D721Med (cell line): ENCODE results near the gene FOCAD.

Experiments
- DNase-seq: peaks from one replicate; pipeline ENCODE4 v3.0.0; 2011; ENCODE audit warnings: low spot score; ENCODE audit not compliant: insufficient read length
- FAIRE-seq: peaks from 2 replicates; lab custom pipeline; 2011; peaks lifted over from hg19 to GRCh38; lab: Jason Lieb, UNC
- TF ChIP-seq, protein P1 (sequence below): IDR thresholded peaks from 2 replicates; pipeline ENCODE4 v1.5.1; 2012; ENCODE audit warnings: mild to moderate bottlenecking, control low read depth; ENCODE audit not compliant: insufficient read depth; ENCODE audit errors: missing control alignments

Gene FOCAD

DNA sequence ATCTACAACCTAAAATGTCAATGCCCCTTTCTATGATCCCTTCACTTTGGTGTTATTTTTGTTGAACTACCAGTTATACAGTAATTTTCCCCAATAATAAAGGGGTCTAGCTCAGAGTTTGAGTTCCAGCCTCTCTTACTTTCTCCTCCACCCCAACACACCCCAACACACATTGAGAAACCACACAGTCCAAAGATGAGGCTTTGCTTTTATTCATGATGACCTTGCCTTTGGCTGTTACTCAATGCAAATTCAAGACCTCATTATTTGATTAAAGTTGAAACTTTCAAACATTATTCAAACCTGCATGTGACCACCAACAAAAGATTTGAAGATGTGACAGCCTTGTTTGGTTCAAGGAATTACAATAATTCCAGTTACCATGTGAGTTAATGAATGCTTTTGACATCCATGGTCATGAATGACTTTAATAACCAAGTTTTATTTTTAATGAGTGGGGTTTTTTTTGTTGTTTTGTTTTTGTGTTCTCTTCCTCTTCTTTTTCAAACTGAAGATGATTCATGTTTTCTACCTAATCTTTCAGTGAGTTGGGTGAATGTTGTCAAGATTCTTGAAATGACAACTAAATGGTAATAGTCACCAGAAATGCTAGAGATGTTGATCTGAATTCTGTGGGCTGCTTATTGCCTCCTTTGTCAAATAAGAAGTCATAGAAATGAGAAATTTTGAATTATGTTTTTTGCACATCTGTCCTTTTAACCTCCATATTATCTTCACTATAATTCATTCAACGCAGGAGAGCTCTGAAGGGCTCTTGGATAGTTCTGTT lies 241.4 kb downstream of the FOCAD start:
- DNase-seq (no peak), FAIRE-seq (no peak)
- TF ChIP-seq, protein P1, sequence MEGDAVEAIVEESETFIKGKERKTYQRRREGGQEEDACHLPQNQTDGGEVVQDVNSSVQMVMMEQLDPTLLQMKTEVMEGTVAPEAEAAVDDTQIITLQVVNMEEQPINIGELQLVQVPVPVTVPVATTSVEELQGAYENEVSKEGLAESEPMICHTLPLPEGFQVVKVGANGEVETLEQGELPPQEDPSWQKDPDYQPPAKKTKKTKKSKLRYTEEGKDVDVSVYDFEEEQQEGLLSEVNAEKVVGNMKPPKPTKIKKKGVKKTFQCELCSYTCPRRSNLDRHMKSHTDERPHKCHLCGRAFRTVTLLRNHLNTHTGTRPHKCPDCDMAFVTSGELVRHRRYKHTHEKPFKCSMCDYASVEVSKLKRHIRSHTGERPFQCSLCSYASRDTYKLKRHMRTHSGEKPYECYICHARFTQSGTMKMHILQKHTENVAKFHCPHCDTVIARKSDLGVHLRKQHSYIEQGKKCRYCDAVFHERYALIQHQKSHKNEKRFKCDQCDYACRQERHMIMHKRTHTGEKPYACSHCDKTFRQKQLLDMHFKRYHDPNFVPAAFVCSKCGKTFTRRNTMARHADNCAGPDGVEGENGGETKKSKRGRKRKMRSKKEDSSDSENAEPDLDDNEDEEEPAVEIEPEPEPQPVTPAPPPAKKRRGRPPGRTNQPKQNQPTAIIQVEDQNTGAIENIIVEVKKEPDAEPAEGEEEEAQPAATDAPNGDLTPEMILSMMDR: no peak

DNA sequence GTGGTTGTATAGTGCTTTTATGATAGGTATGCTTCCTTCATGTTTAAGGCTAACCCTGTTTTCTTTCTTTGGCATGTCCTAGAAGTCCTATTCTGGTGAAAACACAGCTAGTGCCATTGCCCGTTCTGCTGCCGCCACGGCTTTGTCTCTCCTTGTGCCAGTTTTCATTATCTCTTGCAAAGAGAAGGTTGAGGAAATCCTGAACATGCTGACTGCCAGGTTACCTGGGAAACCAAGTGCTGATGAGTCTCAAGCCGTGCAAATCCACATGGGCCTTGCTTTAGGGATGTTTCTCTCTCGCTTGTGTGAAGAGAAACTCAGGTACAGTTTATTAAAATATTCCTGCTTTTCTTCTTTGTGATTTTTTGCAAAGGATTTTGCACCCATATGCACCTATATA lies 245.2 kb downstream of the FOCAD start:
- TF ChIP-seq, protein P1: no peak
- FAIRE-seq: no peak
- no peak for DNase-seq

DNA sequence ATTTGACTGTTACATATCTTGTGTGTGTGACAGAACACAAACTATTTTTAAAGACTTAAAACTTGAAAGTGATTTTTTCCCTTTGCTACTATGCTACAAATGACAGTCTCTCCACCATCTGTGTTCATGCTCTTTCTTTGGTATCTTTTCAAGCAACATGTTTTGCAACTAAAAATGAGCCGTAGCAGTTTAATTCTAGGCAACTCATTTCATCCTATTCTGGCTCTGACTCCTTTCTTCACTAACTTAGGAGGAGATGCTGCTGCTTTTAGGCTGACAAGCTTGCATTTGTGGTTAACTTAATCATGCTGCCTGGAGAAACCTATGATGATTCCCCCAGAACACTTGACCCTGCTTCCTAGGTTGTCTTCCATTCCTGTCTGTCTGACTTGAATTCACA lies 246.8 kb downstream of the FOCAD start:
- FAIRE-seq (no peak), DNase-seq (no peak)
- TF ChIP-seq, protein P1: no peak

DNA sequence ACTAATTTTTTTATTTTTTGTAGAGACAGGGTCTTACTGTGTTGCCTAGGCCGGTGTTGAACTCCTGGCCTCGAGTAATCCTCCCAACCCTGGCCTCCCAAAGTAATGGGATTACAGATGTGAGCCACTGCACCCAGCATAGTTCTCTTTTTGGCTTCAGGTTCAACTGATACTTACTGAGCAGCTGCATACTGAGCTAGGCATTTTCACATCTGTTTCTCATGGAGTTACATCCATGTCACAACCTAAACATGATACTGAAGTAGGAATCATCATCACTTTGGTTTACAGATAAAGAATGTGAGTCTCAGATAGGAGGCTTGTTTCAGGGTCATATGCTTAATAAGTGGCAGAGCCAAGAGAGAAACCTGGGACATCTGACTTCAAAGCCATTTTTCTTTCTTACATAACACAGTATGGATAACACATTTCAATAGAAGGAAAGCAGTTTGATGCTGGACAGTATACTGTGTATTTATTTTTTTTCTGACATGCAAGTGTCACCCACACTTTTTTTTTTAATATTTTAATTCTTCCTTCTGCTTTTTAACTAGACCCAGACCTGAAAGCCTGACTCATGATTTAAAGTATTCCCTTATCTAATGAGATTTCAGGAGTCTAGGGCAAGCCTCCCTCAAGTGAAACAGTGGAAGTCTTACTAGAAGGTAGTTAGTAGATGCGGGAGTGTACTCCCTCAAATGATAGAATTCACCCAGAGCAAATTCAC lies 256.6 kb downstream of the FOCAD start:
- TF ChIP-seq, protein P1: no peak
- FAIRE-seq (no peak), DNase-seq (no peak)

DNA sequence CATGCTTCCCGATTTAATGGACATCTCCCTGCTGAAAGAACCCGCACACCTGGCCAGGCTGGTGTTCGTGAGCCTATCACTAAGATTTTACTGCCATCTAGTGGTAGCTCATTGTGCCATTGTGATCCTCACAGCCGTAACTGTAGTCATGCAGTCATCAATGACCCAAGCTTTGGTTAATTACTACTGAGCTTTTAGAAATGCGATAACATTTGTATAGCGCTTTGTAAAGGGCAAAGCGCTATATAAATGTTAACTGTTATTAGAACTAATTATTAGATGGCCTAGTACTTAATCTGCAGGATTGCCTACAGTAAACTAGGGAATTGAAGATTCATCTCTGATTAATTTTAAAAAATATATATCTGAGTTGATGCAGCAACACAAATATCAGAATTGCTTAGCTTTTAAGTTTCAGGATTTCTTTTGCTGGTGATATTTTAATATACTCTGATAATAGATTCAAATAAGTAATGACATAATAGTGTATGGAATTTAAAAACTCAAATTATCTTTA lies 257.2 kb downstream of the FOCAD start:
- DNase-seq (no peak), FAIRE-seq (peak; percentile 79)

DNA sequence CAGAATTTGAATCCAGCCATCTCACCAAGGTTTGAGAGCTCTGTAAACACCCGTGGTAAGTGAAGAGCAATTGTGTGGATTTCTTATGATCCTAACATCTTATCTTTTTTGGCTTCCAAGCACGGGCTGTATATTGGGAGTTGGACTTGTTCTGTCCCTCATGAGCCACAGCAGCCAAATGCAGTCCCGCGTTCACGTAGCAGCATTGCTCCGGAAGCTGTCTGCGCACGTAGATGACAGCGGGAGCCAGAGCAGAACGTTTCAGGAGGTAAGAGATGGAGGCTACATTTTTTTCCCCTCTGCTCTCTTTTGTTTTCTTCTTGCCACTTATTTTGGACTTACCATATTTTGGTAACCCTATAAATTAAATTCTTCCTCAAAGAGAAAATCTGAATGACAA lies 260.4 kb downstream of the FOCAD start:
- FAIRE-seq: no peak

More for the DNA sequence above, 257.2 kb downstream of the FOCAD start:
- TF ChIP-seq, protein P1: peak; percentile 89

More for the DNA sequence above, 260.4 kb downstream of the FOCAD start:
- TF ChIP-seq, protein P1: no peak
- DNase-seq: no peak
